GM20431 (cell line): Measurements from ENCODE around the gene GUCA1C.

ENCODE experiments used
- in situ Hi-C: fragments of 300-500 bp; cut with MseI, MboI; formaldehyde crosslinking; loops from one replicate; pipeline ENCODE4 v1.15.0; 2020; ENCODE audit warnings: low sequenced_read_pairs; ENCODE audit not compliant: unreplicated experiment

Gene GUCA1C

GRCh38 chr3:108914774-108915641, 38.7 kb downstream of the GUCA1C start:
- in situ Hi-C loops: loop anchor here (25.0 kb wide), 2 partner anchors 253 to 428 kb away; no protein-coding TSS in a partner anchor

- in situ Hi-C loops: loop anchor here (25.0 kb wide), 2 partner anchors 247 to 422 kb away; no protein-coding TSS in a partner anchor
Observed at GRCh38 chr3:108909799-108910198, 43.9 kb downstream of the GUCA1C start.

- in situ Hi-C loops: loop anchor here (25.0 kb wide), 2 partner anchors 245 to 420 kb away; no protein-coding TSS in a partner anchor
Observed at GRCh38 chr3:108907194-108907593, 46.5 kb downstream of the GUCA1C start.

GRCh38 chr3:108899530-108899929, 54.1 kb downstream of the GUCA1C start:
- in situ Hi-C loops: no loop called here

GRCh38 chr3:108897883-108898282, 55.8 kb downstream of the GUCA1C start:
- in situ Hi-C loops: no loop called here

- in situ Hi-C loops: no loop called here
Observed at GRCh38 chr3:108894981-108895380, 58.7 kb downstream of the GUCA1C start.

GRCh38 chr3:108891833-108892232, 61.8 kb downstream of the GUCA1C start:
- in situ Hi-C loops: no loop called here

GRCh38 chr3:108887777-108888176, 65.9 kb downstream of the GUCA1C start:
- in situ Hi-C loops: no loop called here

- in situ Hi-C loops: no loop called here
Observed at GRCh38 chr3:108887121-108887520, 66.6 kb downstream of the GUCA1C start.

- in situ Hi-C loops: no loop called here
Observed at GRCh38 chr3:108883373-108883772, 70.3 kb downstream of the GUCA1C start.

GRCh38 chr3:108882762-108883161, 70.9 kb downstream of the GUCA1C start:
- in situ Hi-C loops: no loop called here

- in situ Hi-C loops: no loop called here
Observed at GRCh38 chr3:108879915-108880314, 73.8 kb downstream of the GUCA1C start.

GRCh38 chr3:108877901-108878300, 75.8 kb downstream of the GUCA1C start:
- in situ Hi-C loops: no loop called here

GRCh38 chr3:108863799-108864135, 89.9 kb downstream of the GUCA1C start:
- in situ Hi-C loops: no loop called here

GRCh38 chr3:108862865-108863798, 90.5 kb downstream of the GUCA1C start:
- in situ Hi-C loops: no loop called here

GRCh38 chr3:108861401-108861800, 92.3 kb downstream of the GUCA1C start:
- in situ Hi-C loops: no loop called here
